Esophagus squamous epithelium (tissue), 5 donors: ENCODE measurements around the gene FBXW5. TPM values are rescaled to one million over a fixed set of nuclear protein-coding genes. Genes with fewer than 3 reads are reported as not detected.

ENCODE experiments used
- DNase-seq: peaks from one replicate; lab custom pipeline; 2025; lab: John Stamatoyannopoulos, UW
- H3K27ac ChIP-seq, 4 donors: fragments of 200-600 bp; sonication (generic); one replicate each; pipeline ENCODE4 v1.5.1; 2016 to 2019; ENCODE audit warnings: mild to moderate bottlenecking in 1 of 4
- H3K27me3 ChIP-seq, 4 donors: fragments of 200-600 bp; sonication (generic); 1 replicate in 3 of 4; 2 replicates in 1 of 4; pipeline versions ENCODE4 v1.5.1 to v1.6.0; 2017 to 2021; ENCODE audit warnings: antibody characterized with exemption in 1 of 4
- H3K36me3 ChIP-seq, 3 donors: fragments of 200-600 bp; sonication (generic); one replicate each; pipeline ENCODE4 v1.5.1; 2016 to 2019
- H3K4me1 ChIP-seq, 3 donors: fragments of 200-600 bp; sonication (generic); one replicate each; pipeline ENCODE4 v1.5.1; 2017 to 2019
- H3K4me3 ChIP-seq, 4 donors: fragments of 200-600 bp; sonication (generic); 1 replicate in 3 of 4; 2 replicates in 1 of 4; pipeline ENCODE4 v1.5.1; 2016 to 2019; ENCODE audit warnings: mild to moderate bottlenecking in 2 of 4, moderate library complexity in 1 of 4
- H3K9me3 ChIP-seq, 3 donors: fragments of 200-600 bp; sonication (generic); one replicate each; pipeline ENCODE4 v1.5.1; 2016 to 2019
- POLR2A ChIP-seq, 4 donors: fragments of 450-650 bp; IDR thresholded peaks; one replicate each; pipeline ENCODE4 v1.6.1; 2017; ENCODE audit warnings: antibody characterized with exemption in 4 of 4, mild to moderate bottlenecking in 4 of 4, moderate library complexity in 3 of 4
- WGBS, 2 donors: methylation state at CpG; one replicate each; pipeline ENCODE4 v1.1.5; 2018; 5-methylcytosine and 5-hydroxymethylcytosine counted together
- intact Hi-C: fragments of 100-400 bp; cut with DNase I; formaldehyde crosslinking; loops from one replicate; pipeline ENCODE4 v1.15.0; 2022
- total RNA-seq, 4 donors: library from RNA; depleted of rRNA; stranded (reverse); fragments of >200 nt; gene quantifications; one replicate each; pipeline ENCODE4 v1.1.0, GENCODE V29; 2016
- TF ChIP-seq, protein P1 (sequence below), 6 experiments: fragments of 450-650 bp in 4 of 6; fragments of 200-600 bp in 2 of 6; sonication (generic) in 2 of 6; IDR thresholded peaks; one replicate each; pipeline ENCODE4 v1.5.1; 2016 to 2019; ENCODE audit warnings: antibody characterized with exemption in 6 of 6, mild to moderate bottlenecking in 4 of 6, moderate library complexity in 4 of 6
- donor health status: DM: yes; HTN: yes; CAD: no.

FBXW5 gene
- total RNA-seq, 4 donors from 2014 or later = 146 to 210 (median 163) TPM

DNA sequence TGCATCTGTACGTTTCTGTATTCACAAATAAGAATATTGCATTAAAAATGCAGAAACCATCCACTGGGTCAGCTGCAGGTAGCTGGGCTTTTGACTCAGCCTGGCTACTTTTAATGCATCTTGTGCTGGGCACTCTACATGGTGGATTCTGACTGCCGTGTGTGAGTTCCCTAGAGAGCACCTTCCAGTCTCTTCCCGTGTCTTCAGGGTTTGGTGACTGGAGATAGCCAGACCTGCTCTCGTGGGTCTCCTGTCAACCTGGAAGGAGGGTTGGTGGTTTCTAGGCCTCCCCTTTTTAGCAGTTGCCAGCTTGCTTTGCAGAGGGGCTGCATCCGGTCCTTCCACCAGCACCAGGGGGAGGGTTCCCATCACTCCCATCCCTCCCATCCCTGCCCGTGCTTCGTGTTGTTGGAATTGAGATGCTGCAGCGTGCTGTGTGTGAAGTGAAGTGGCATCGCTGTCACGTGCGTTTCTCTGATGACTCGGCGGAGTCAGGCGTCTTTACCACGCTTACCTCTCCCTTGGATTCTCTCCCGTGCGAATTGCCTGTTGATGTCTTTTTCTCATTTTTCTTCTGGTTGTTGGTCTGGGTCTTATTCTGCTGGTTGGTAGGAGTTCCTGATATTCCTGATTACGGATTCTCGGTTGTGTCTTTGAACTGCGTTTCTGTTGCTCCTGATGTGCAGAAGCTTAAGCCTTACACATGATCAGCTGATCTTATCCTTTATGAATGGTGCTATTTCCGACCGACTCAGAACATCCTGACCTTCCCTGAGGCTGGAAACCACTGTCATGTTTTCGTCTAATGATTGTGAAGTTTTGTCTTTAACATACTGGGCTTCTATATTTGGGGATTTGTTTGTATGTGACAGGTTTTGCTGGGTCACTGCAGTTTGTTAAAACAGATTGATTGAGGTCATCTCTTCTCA, 16.9 kb downstream of the FBXW5 start:
- Histone ChIP-seq H3K27ac (no peak overlapping the region), H3K9me3 (no peaks in the 10 kb centered on the region), H3K4me1 (peaks cover 0 to 20% (median 2%) of the 10 kb centered on the region in 3 donors), H3K36me3 (peaks cover 0 to 62% (median 14%) of the 10 kb centered on the region in 3 donors), H3K27me3 (no peaks in the 10 kb centered on the region), H3K4me3 (no peak overlapping the region)
- no peak for DNase-seq
- WGBS, 2 donors = 68 to 76% methylated on average over 17 to 21 of the region's 23 CpGs
- TF ChIP-seq, protein P1, sequence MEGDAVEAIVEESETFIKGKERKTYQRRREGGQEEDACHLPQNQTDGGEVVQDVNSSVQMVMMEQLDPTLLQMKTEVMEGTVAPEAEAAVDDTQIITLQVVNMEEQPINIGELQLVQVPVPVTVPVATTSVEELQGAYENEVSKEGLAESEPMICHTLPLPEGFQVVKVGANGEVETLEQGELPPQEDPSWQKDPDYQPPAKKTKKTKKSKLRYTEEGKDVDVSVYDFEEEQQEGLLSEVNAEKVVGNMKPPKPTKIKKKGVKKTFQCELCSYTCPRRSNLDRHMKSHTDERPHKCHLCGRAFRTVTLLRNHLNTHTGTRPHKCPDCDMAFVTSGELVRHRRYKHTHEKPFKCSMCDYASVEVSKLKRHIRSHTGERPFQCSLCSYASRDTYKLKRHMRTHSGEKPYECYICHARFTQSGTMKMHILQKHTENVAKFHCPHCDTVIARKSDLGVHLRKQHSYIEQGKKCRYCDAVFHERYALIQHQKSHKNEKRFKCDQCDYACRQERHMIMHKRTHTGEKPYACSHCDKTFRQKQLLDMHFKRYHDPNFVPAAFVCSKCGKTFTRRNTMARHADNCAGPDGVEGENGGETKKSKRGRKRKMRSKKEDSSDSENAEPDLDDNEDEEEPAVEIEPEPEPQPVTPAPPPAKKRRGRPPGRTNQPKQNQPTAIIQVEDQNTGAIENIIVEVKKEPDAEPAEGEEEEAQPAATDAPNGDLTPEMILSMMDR (IDR thresholded peaks at IDR 0.05) = no peak
- no peak for TF ChIP-seq POLR2A (IDR thresholded peaks at IDR 0.05)
- intact Hi-C loops = no loop called here

DNA sequence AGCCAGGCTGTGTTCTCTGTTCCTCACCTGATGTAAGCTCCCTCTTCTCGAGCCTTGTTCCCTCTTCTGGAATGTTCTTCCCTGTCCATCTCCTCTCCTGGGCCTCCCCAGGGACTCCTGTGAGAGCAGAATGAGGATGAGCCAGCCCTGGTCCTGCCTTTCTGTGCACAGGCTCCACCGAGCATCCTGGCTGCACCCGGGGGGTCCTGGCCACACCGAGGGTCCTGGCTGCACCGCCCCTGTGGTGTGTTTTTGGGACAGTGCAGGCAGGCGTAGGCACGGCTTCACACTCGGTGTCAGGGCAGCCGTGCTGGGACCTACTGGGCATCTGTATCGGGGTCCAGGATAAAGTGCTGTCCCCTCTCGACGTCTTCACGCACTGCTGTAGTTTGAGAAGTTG, 17.8 kb downstream of the FBXW5 start:
- Histone ChIP-seq H3K4me1 (peaks cover 0 to 17% (median under 1%) of the 10 kb centered on the region in 3 donors), H3K36me3 (peaks cover 0 to 70% (median 15%) of the 10 kb centered on the region in 3 donors), H3K9me3 (no peaks in the 10 kb centered on the region), H3K4me3 (no peak overlapping the region), H3K27ac (no peak overlapping the region), H3K27me3 (no peaks in the 10 kb centered on the region)
- TF ChIP-seq, protein P1 (IDR thresholded peaks at IDR 0.05) = no peak
- TF ChIP-seq POLR2A (IDR thresholded peaks at IDR 0.05) = no peak
- intact Hi-C loops = no loop called here
- no peak for DNase-seq
- WGBS, 2 donors = 93 to 96% methylated on average over 5 to 10 of the region's 13 CpGs

DNA sequence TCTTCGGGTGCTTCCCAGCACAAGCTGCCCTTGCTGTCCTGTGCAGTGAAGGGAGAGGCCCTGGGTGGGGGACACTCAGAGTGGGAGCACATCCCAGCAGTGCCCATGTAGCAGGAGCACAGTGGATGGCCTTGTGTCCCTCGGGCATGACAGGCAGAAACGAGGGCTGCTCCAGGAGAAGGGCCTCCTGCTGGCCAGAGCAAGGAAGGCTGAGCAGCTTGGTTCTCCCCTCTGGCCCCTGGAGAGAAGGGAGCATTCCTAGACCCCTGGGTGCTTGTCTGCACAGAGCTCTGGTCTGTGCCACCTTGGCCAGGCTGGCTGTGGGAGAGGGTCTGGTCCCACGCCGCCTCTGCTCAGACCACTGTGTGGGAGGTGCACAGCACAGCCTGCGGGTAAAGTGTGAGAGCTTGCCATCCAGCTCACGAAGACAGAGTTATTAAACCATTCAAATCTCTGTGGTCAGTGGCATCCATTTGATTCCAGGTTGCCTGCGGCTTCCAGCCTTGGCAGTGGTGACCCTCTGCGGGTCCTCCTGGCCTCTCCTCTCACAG, 18.3 kb downstream of the FBXW5 start:
- DNase-seq = no peak
- Histone ChIP-seq H3K27me3 (no peaks in the 10 kb centered on the region), H3K27ac (no peak overlapping the region), H3K36me3 (peaks cover 1 to 76% (median 20%) of the 10 kb centered on the region in 3 donors), H3K9me3 (no peaks in the 10 kb centered on the region), H3K4me1 (peaks cover 0 to 21% (median 0%) of the 10 kb centered on the region in 3 donors), H3K4me3 (no peak overlapping the region)
- intact Hi-C loops = no loop called here
- 71 to 78% methylated on average over 5 to 7 of the region's 9 CpGs for WGBS, 2 donors
- TF ChIP-seq POLR2A (IDR thresholded peaks at IDR 0.05) = no peak
- TF ChIP-seq, protein P1 (IDR thresholded peaks at IDR 0.05) = no peak

DNA sequence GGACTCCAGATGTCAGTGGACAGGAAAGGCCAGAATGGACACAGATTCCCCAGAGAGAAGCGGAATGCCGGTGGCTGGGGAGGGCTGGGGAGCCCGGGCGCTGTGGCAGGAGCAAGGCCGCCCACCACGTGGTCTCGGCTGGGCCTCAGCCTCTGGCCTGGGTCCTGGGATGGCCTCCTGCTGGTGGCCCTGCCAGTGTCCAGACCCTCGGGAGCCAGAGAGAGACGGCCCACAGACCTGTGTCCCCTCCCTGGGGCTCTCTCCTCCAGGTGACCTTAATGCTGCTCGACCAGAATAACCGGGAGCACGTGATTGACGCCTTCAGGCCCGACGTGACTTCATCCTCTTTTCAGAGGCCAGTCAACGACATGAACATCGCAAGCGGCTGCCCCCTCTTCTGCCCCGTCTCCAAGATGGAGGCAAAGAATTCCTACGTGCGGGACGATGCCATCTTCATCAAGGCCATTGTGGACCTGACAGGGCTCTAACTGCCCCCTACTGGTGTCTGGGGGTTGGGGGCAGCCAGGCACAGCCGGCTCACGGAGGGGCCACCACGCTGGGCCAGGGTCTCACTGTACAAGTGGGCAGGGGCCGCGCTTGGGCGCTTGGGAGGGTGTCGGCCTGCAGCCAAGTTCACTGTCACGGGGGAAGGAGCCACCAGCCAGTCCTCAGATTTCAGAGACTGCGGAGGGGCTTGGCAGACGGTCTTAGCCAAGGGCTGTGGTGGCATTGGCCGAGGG, 19.0 kb downstream of the FBXW5 start:
- H3K36me3 ChIP-seq = peaks cover 8 to 82% (median 27%) of the 10 kb centered on the region in 3 donors
- intact Hi-C loops = no loop called here
- H3K4me1 ChIP-seq = peaks cover 0 to 22% (median 0%) of the 10 kb centered on the region in 3 donors
- H3K27me3 ChIP-seq = no peaks in the 10 kb centered on the region
- no peak for DNase-seq
- no peak for TF ChIP-seq POLR2A (IDR thresholded peaks at IDR 0.05)
- TF ChIP-seq, protein P1 (IDR thresholded peaks at IDR 0.05) = no peak
- peak overlapping the region in 1 of 4 donors; percentile 25 for H3K27ac ChIP-seq
- H3K4me3 ChIP-seq = no peak overlapping the region
- WGBS, 2 donors = 67 to 76% methylated on average over 13 to 16 of the region's 33 CpGs
- no peaks in the 10 kb centered on the region for H3K9me3 ChIP-seq
